EH (cell line): ENCODE data around the gene RREB1.
A peak's percentile ranks its signal among the peaks of the same experiment; 100 is the strongest.

Experiments
- DNase-seq: peaks from one replicate; pipeline ENCODE4 v3.0.0-alpha.2; 2015; ENCODE audit warnings: low read depth

Gene RREB1

GRCh38 chr6:7107578-7108195 lies at the start of gene RREB1:
Gene RREB1, plus strand, starts transcription at chr6:7107961. Its CDS starts 73,951 bp downstream, at chr6:7181912.
- DNase-seq: peak; percentile 70

DNA sequence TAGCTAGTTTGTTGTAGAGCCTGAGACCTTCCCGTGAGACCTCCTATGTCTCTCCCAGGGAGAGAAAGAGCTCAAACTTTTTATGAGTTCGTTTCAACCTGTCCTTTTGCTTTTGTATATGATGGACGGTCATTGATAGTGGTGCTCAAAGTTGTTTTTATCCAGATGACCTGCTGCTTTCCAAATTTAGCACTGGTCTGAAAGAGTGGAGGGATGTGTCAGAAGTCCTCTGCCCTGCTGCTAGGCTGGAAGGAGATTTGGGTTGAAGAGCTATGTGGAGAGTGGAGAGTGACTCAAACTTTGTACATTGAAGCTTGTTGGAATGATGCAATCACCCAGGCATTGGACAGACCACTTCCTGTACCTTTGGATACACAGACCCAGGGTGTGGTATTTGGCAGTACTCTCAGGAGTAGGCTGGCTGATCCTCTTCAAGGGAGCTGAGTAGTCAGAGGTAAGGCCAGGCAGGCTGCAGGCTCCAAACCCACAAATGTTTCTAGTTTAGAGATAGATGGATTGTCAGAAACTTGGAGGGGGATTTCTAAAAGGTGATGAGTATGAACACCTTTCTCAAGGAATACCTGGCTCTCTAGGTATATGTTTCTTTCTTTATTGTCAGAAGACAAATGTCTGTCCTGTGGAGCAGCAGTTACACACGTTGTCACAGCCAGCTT lies 49.4 kb upstream of the RREB1 start:
- DNase-seq: peak; percentile 95

DNA sequence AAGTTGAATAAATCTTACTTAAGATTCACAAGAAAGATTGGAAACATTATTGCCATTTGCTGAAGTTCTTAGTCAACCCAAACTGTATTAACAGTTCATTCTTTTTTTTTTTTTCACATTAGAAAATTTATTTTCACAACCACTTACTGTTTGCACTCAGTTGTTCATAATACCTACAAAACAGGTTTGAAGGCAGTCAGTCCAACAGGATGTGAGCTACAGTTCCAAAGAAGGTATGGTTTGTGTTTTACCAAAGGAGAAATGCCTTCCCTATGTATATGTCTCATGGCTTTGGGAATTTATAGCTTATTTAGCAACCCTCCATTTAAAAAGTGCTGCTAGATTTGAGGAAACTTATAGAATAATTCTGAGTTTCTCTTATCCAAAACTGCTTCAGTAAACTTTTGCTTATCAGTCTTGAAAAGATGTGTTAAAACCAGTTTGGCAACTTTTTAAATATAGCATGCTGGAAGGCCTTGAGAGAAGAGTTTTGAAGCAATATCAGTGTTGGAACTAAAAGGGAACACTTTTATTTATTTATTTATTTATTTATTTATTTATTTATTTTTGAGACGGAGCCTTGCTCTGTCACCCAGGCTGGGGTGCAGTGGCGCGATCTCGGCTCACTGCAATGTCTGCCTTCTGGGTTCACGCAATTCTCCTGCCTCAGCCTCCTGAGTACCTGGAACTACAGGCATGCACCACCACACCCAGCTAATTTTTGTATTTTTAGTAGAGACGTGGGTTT lies 46.8 kb upstream of the RREB1 start:
- DNase-seq: no peak

- no peak for DNase-seq
Measured at GRCh38 chr6:7062451-7063162, 45.2 kb upstream of the RREB1 start.

DNA sequence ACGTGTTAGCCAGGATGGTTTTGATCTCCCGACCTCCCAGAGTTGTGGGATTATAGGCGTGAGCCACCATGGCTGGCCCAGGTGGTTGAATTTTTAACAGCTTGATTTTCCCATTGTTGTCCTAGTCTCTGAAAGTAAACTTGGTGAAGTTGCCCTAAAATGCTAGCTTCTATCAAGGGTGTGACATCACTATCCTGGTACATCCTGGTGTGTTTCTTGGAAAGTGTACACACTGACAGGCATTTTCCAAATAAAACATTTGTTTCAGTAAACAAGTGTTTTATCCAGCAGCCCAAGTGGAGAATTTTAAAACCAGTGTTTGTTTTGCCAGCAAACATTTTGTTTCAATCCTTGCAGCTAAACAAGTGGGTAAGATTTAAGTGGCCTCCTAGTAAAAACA lies 40.5 kb upstream of the RREB1 start:
- no peak for DNase-seq

GRCh38 chr6:7071405-7071804 lies 36.4 kb upstream of the RREB1 start:
- DNase-seq: no peak

GRCh38 chr6:7073082-7073820 lies 34.5 kb upstream of the RREB1 start:
- no peak for DNase-seq

GRCh38 chr6:7073821-7074525 lies 33.8 kb upstream of the RREB1 start:
- DNase-seq: no peak

- DNase-seq: no peak
Measured at GRCh38 chr6:7074870-7075269, 32.9 kb upstream of the RREB1 start.

DNA sequence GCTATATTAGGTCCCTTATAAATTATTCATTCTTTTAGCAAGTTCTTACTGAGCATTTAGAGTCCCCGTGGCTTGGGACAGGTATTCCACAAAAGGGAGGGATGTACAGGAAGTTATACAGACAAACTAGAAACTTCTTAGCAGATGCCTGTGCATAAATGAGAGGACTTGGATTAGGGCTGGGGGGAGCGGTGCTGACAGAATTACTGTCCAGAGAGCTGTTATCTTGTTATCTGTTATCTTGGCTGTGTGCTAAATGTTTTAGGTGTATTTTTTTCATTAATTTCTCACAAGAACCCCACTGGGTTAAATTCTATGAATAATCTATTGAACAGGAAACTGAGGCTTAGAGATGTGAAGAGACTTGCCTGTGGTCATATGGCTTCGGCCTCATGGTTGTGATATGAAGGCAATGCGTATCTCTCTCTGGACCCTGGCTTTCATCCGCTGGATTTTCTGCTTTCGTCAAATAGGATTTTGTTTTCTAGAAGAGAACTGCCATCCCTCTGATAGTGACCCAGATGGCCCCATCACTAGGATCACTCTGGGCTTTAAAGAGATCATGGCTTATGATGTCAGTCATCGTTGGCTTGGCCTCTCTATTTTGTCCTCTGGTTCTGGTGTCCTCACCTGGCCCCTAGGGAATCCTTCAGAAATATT lies 32.3 kb upstream of the RREB1 start:
- DNase-seq: no peak

DNA sequence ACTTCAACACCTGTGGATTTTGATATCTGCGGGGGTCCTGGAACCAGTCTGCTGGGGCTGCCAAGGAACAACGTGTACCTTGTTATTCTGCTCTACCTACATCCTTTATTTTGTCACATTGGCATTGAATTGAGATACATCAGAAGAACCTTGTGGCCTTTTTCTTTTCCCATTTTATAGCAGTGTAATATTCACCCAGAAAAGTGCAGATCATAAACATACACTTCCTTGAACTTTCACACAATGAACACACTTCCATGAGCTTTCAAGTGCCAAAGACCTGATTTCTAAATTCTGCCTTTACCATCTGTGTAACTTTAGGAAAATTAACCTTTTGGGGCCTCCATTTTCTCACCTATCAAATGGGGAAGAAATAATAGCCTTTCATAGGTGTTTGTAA lies 29.9 kb upstream of the RREB1 start:
- DNase-seq: no peak

DNA sequence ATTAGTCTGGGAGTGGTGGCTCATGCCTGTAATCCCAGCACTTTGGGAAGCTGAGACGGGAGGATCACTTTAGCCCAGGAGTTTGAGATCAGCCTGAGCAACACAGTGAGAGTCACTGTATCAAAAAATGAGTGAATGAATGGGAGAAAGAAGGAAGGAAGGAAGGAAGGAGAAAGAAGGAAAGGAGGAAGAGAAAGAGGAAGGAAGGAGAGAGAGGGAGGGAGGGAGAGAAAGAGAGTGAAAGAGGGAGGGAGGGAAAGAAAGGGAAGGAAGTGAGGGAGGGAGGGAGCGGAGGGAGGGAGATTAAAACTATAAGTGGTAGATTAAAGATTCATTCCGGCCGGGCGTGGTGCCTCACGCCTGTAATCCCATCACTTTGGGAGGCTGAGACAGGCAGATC lies 28.9 kb upstream of the RREB1 start:
- DNase-seq: no peak

DNA sequence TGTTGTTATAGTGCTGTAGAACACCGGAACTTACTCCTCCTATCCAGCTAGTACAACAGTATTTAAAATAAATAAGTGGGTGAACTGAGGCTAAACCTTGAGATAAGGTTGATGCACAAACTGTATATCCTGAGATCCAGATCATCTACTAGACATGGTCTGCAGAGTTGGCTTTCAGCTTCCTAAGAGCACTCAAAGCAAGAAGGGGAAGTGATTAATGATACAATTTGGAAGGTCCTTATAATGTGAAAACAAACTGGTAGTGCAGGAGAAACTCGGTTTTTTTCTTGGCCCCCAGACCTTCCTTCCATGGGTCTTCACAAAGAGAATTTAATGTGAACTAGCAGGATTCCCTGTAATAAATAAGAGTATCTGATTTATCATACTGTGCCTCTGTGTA lies 27.4 kb upstream of the RREB1 start:
- no peak for DNase-seq

DNA sequence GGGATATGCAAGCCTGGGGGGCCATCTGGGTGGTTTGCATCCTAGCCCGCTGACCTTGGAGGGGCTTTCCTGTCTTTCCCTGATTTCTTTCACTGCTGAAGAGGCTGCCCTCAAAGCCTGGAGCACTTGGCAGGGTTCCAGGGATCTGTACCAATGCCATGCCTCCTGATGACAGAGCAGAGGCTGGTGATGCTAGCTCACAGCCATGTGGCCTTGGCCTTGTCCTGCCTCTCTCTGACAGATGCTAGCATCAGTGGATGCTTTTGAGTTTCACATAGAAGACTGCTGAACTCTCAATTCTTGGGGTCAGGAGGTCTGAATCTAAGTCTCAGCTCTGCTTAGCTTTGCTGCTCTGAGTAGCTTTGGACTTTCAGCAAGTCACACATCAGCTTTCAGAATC lies 21.9 kb upstream of the RREB1 start:
- peak; percentile 41 for DNase-seq

- DNase-seq: peak; percentile 52
Measured at GRCh38 chr6:7086488-7086887, 21.3 kb upstream of the RREB1 start.

DNA sequence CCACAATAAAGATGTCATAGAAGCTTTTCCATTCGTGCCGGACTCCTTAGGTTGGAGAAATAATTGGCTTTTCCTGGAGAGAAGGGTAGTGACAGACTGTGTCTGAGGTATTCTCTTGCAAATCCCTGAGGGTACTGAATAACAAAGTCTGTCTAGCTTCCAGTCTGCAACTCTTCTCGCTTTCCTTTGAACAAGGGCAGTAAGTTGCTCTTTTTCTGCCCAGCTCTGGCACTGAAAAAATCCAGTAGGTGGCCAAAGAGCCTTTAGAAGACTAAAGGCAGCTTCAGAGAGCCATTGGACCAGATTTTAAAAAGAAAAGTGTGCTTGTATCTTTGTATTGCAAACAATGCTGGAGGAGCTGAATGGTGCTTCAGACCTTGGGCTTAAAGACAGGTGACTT lies 20.7 kb upstream of the RREB1 start:
- peak; percentile 40 for DNase-seq

DNA sequence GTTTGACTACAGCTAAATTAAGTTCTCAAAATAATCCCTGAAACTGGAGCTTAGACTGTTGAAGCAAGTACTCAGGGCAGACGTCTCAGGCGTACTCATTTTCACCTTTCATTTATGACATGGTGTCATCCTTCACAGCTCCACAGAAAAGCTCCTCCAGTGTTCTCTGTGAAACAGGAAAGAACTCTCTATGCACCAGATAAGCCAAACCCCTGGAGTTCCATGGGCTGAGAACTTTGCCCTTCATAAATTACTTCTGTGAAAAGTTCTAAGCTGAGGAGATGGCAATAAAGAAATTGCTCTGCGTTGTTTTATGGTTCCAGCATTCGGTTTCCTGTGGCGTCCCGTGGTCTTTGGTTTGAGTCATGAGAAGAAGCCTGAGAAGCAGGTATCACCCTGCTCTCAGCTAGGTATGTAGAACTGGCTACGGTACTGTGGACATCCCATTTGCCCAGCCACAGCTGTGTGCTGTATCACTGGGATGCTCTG lies 20.2 kb upstream of the RREB1 start:
- no peak for DNase-seq

DNA sequence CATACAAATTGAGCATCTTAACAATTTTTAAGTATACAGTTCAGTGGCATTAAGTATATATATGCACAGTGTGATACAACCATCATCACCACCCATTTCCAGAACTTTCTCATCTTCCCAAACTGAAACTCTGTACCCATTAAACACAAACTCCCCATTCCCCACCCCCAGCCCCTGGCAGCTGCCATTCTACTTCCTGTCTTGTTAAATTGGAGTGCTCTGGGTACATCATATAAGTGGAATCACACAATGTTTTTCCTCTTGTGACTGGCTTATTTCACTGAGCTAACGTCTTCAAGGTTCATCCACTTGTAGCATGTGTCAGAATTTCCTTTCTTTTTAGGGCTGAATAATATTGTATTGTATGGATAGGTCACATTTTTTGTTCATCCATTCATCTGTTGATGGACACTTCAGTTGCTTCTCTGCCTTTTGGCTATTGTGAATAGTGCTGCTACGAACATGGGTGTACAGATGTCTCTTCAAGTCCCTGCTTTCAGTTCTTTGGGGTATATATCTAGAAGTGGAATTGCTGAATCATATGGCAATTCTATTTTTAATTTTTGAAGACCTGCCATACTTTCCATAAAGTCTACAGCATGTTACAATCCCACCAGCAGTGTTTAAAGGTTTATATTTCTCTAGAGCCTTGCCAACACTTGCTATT lies 19.6 kb upstream of the RREB1 start:
- no peak for DNase-seq

DNA sequence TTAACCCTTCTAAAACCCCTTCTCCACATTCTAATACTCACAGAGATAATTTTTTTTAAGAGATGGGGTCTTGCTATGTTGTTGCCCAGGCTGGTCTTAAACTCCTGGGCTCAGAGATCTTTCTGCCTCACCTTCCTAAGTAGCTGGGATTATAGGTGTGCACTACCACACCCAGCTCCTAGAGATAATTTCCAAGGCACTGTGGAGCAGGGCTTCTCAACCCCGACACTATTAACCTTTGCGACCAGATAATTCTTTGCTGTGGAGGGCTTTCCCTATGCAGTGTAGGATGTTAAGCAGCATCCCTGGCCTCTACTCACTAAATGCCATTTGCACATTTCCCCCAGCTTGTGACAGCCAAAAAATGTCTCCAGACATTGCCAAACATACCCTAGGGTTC lies 8.8 kb upstream of the RREB1 start:
- DNase-seq: no peak
